Measurements from ENCODE around the gene THBS3. TPM values are rescaled to one million over a fixed set of nuclear protein-coding genes. Genes with fewer than 3 reads are reported as not detected.

The THBS3 gene
- total and polyA plus RNA-seq, 9 of the 15 experiments (the other 6 are each of a cell fraction or from before 2014, with no cell fraction given), result 0.59 to 8.3 (median 3.2) TPM

DNA sequence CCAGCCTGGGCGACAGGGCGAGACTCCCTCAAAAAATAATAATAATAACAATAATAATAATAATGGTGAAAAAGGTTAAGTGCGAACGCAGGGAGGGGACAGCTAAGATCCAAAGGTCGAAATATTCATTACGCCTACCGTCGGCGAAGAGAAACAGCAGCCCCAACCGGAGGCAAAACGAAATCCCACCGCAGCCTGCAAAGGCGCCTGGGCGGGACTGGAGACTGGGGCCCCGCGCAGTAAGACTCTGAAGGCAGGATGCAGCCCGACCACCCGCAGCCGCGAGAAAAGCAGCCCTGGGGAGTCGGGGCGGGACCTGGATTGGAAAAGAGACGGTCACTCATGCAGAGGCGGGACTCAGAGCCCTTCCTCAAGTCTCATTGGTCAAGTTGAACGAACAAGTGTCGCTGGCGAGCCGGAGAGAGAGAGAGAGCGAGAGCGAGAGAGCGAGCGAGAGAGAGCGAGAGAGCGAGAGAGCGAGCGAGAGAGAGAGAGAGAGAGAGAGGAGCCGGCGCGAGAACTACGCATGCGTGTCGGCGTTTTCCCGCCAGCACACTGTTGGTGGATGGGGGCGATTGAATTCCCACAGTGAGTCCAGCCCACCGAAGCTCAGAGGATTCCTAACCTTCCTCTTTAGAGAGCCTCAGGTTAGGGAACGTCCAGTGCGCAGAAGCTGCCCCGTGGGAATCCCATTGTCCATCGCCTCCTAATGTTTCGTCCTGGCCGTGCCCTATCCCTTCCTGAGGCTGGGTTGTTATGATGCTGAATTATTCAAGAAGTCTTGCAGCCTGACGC, 36.9 kb upstream of the THBS3 start:
- H3K9ac ChIP-seq (ENCODE audit: insufficient read depth in 1 of 2, low read depth in 2 of 2, low read length in 2 of 2), result peak overlapping the region; percentile 84 to 91
- intact Hi-C loops (cut with micrococcal nuclease) (loop anchor here (1.0 to 2.0 kb wide), 2 partner anchors 17 to 38 kb away; partner anchors contain the start of gene THBS3), in situ Hi-C loops (cut with MboI) (no loop called here)
- WGBS (ENCODE audit: insufficient coverage, low coverage, missing lambda C conversion rate), result under 1% methylated on average over 46 of the region's 53 CpGs
- peak overlapping the region; percentile 93 for H3K27ac ChIP-seq (ENCODE audit: extremely low read depth, low read depth, low read length)
- BruUV-seq (replicated peaks), result no TSS peak
- ChIA-PET CTCF (ENCODE audit: low intra/inter-chr PET ratio) (interaction anchor here (1.2 kb wide), 1 partner anchor 38 kb away, joined by 4 read pairs; no protein-coding TSS in a partner anchor), POLR2A (interaction anchor here (0.6 to 1.9 kb wide), 11 partner anchors 9 to 196 kb away, joined by 3 to 7 read pairs (median 3); partner anchors contain the start of gene MTX1)
- no peaks in the 10 kb centered on the region for H4K20me1 ChIP-seq (replicated peaks; ENCODE audit: control insufficient read depth, insufficient read depth, low read length)
- H3K9me1 ChIP-seq (ENCODE audit: control insufficient read depth, insufficient read depth, low read length), result no peaks in the 10 kb centered on the region
- no peaks in the 10 kb centered on the region for H3K9me3 ChIP-seq (replicated peaks; ENCODE audit: control insufficient read depth, insufficient read depth, low read depth, low read length)
- H3K4me3 ChIP-seq, result peak overlapping the region; percentile 44
- no peaks in the 10 kb centered on the region for H3K27me3 ChIP-seq (ENCODE audit: control insufficient read depth in 2 of 2, insufficient read depth in 2 of 2, low read length in 2 of 2)
- FAIRE-seq (peak; percentile 89), ATAC-seq (peak; percentile 97), DNase-seq (ENCODE audit: extremely low read depth in 1 of 4, low spot score in 3 of 4) (peak; percentile 92 to 99 (median 94))
- H3K79me2 ChIP-seq (ENCODE audit: control insufficient read depth, insufficient read depth, low read length), result peaks cover 14% of the 10 kb centered on the region; the same call in 2 of the 3 replicates
- peaks cover 18% of the 10 kb centered on the region; the same call in 1 of the 3 replicates for H3K36me3 ChIP-seq (ENCODE audit: control insufficient read depth, insufficient read depth, low read length)
- peak overlapping the region; percentile 97 for H3K4me2 ChIP-seq (ENCODE audit: insufficient read depth, low read length)
- peak overlapping the region; percentile 94 for H2AFZ ChIP-seq (ENCODE audit: low read depth, low read length)
- H3K4me1 ChIP-seq (replicated peaks in 1 of 2; ENCODE audit: control insufficient read depth in 2 of 2, insufficient read depth in 2 of 2, low read length in 2 of 2), result peaks cover 19 to 25% of the 10 kb centered on the region in 2 experiments
- TF ChIP-seq TBL1XR1 (IDR thresholded peaks at IDR 0.05; ENCODE audit: low read length in 2 of 2), result peak; percentile 85 to 96; a peak in 3 of 4 replicates
- TF ChIP-seq, protein P1, sequence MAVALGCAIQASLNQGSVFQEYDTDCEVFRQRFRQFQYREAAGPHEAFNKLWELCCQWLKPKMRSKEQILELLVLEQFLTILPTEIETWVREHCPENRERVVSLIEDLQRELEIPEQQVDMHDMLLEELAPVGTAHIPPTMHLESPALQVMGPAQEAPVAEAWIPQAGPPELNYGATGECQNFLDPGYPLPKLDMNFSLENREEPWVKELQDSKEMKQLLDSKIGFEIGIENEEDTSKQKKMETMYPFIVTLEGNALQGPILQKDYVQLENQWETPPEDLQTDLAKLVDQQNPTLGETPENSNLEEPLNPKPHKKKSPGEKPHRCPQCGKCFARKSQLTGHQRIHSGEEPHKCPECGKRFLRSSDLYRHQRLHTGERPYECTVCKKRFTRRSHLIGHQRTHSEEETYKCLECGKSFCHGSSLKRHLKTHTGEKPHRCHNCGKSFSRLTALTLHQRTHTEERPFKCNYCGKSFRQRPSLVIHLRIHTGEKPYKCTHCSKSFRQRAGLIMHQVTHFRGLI (CRISPR knock-in tag; IDR thresholded peaks at IDR 0.05), result 0 out of 2 replicates have a peak, but pooled peaks have one; percentile 15
- TF ChIP-seq C11orf30 (IDR thresholded peaks at IDR 0.05; ENCODE audit: low read depth), result peak; percentile 78
- TF ChIP-seq NFIX (CRISPR knock-in tag; IDR thresholded peaks at IDR 0.05; ENCODE audit: low read depth), result no peak
- TF ChIP-seq, protein P2, sequence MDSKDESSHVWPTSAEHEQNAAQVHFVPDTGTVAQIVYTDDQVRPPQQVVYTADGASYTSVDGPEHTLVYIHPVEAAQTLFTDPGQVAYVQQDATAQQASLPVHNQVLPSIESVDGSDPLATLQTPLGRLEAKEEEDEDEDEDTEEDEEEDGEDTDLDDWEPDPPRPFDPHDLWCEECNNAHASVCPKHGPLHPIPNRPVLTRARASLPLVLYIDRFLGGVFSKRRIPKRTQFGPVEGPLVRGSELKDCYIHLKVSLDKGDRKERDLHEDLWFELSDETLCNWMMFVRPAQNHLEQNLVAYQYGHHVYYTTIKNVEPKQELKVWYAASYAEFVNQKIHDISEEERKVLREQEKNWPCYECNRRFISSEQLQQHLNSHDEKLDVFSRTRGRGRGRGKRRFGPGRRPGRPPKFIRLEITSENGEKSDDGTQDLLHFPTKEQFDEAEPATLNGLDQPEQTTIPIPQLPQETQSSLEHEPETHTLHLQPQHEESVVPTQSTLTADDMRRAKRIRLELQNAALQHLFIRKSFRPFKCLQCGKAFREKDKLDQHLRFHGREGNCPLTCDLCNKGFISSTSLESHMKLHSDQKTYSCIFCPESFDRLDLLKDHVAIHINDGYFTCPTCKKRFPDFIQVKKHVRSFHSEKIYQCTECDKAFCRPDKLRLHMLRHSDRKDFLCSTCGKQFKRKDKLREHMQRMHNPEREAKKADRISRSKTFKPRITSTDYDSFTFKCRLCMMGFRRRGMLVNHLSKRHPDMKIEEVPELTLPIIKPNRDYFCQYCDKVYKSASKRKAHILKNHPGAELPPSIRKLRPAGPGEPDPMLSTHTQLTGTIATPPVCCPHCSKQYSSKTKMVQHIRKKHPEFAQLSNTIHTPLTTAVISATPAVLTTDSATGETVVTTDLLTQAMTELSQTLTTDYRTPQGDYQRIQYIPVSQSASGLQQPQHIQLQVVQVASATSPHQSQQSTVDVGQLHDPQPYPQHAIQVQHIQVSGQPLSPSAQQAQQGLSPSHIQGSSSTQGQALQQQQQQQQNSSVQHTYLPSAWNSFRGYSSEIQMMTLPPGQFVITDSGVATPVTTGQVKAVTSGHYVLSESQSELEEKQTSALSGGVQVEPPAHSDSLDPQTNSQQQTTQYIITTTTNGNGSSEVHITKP (IDR thresholded peaks at IDR 0.05; ENCODE audit: partially characterized antibody), result peak; percentile 77
- TF ChIP-seq ETV5 (CRISPR knock-in tag; IDR thresholded peaks at IDR 0.05; ENCODE audit: low read depth), result peak; percentile 88
- no peak for TF ChIP-seq ZNF408 (CRISPR knock-in tag; IDR thresholded peaks at IDR 0.05; ENCODE audit: low read depth)
- TF ChIP-seq, protein P3, sequence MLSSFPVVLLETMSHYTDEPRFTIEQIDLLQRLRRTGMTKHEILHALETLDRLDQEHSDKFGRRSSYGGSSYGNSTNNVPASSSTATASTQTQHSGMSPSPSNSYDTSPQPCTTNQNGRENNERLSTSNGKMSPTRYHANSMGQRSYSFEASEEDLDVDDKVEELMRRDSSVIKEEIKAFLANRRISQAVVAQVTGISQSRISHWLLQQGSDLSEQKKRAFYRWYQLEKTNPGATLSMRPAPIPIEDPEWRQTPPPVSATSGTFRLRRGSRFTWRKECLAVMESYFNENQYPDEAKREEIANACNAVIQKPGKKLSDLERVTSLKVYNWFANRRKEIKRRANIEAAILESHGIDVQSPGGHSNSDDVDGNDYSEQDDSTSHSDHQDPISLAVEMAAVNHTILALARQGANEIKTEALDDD (IDR thresholded peaks at IDR 0.05), result peak; percentile 16; the same call in 1 of the 2 replicates
- TF ChIP-seq LCOR (CRISPR knock-in tag; IDR thresholded peaks at IDR 0.05), result peak; percentile 90
- TF ChIP-seq FUS (optimal IDR thresholded peaks at IDR 0.05; ENCODE audit: low read depth, low read length), result no peak
- peak; percentile 84 for TF ChIP-seq SMAD1 (IDR thresholded peaks at IDR 0.05; ENCODE audit: low read depth, low read length, partially characterized antibody)
- peak; percentile 90 for TF ChIP-seq CC2D1A (IDR thresholded peaks at IDR 0.05)
- TF ChIP-seq ZNF717 (CRISPR knock-in tag; IDR thresholded peaks at IDR 0.05), result no peak
- TF ChIP-seq MXI1 (IDR thresholded peaks at IDR 0.05; ENCODE audit: low read depth, low read length), result no peak
- no peak for TF ChIP-seq PYGO2 (tag; IDR thresholded peaks at IDR 0.05)
- TF ChIP-seq LEF1 (IDR thresholded peaks at IDR 0.05), result peak; percentile 96
